B cell (primary cell): ENCODE results near the gene SLC51B. TPM values are rescaled to one million over a fixed set of nuclear protein-coding genes. Genes with fewer than 3 reads are reported as not detected.

ENCODE experiments used
- ATAC-seq: fragments of 200-7000 bp; cut with Tn5 transposase; one replicate; pipeline ENCODE4 v1.10.0; 2021; ENCODE audit warnings: low read depth, mild to moderate bottlenecking, moderate number of reproducible peaks, moderate library complexity
- CTCF ChIA-PET: fragments of 350-600 bp; sonication (Branson Sonifier 250); formaldehyde crosslinking; loops from one replicate; lab custom pipeline; 2021; ENCODE audit warnings: antibody characterized with exemption, inconsistent platforms; lab: Charles Lee
- POLR2A ChIA-PET: fragments of 350-600 bp; sonication (Branson Sonifier 250); formaldehyde crosslinking; loops from one replicate; lab custom pipeline; 2021; ENCODE audit warnings: antibody characterized with exemption; lab: Charles Lee
- DNase-seq: peaks from one replicate; pipeline ENCODE4 v3.0.0; 2013
- H2AFZ ChIP-seq: 2 replicates; pipeline ENCODE4 v1.6.1; 2012; ENCODE audit warnings: mild to moderate bottlenecking, low read depth, low read length; ENCODE audit not compliant: insufficient read depth, poor library complexity, severe bottlenecking
- H3K27ac ChIP-seq, 2 donors: 1 replicate in 1 of 2; 2 replicates in 1 of 2; pipeline ENCODE4 v1.5.1; 2012 to 2013; ENCODE audit warnings: low read length in 2 of 2, mild to moderate bottlenecking in 2 of 2, moderate library complexity in 1 of 2
- H3K27me3 ChIP-seq, 4 experiments: fragments of 200-600 bp in 1 of 4; sonication (generic) in 1 of 4; replicated peaks in 1 of 4; 1 replicate in 2 of 4; 2 replicates in 2 of 4; pipeline versions ENCODE4 v1.6.1 to v1.7.0; 2013 to 2016; ENCODE audit warnings: low read length in 3 of 4, mild to moderate bottlenecking in 2 of 4, mixed read lengths in 1 of 4, moderate library complexity in 1 of 4; ENCODE audit not compliant: insufficient read depth in 4 of 4, control insufficient read depth in 3 of 4; ENCODE audit errors: control extremely low read depth in 1 of 4
- H3K36me3 ChIP-seq, 2 experiments: replicated peaks in 1 of 2; 1 replicate in 1 of 2; 2 replicates in 1 of 2; pipeline versions ENCODE4 v1.6.1 to v1.7.1; 2013; ENCODE audit warnings: low read length in 1 of 2; ENCODE audit not compliant: insufficient read depth in 2 of 2, control insufficient read depth in 1 of 2; ENCODE audit errors: control extremely low read depth in 1 of 2, extremely low read depth in 1 of 2
- H3K4me1 ChIP-seq, 2 donors: fragments of 200-600 bp in 1 of 2; sonication (generic) in 1 of 2; 1 replicate in 1 of 2; 2 replicates in 1 of 2; pipeline versions ENCODE4 v1.5.1 to v1.6.1; 2013 to 2017; ENCODE audit warnings: low read length in 2 of 2; ENCODE audit not compliant: control insufficient read depth in 2 of 2, insufficient read depth in 2 of 2
- H3K4me2 ChIP-seq: replicated peaks from 2 replicates; pipeline ENCODE3; 2012; ENCODE audit warnings: mild to moderate bottlenecking, low read depth, low read length; ENCODE audit not compliant: poor library complexity, severe bottlenecking
- H3K4me3 ChIP-seq, 5 experiments: fragments of 200-600 bp in 1 of 5; sonication (generic) in 1 of 5; 1 replicate in 3 of 5; 2 replicates in 2 of 5; pipeline versions ENCODE4 v1.5.1 to v1.7.0; 2011 to 2016; ENCODE audit warnings: low read length in 4 of 5, mild to moderate bottlenecking in 4 of 5, low read depth in 2 of 5, control low read depth in 1 of 5, moderate library complexity in 1 of 5; ENCODE audit not compliant: insufficient read depth in 1 of 5; ENCODE audit errors: control extremely low read depth in 1 of 5, extremely low read depth in 1 of 5
- H3K79me2 ChIP-seq: fragments of 200-600 bp; sonication (generic); one replicate; pipeline ENCODE4 v1.6.0; 2016; ENCODE audit warnings: low read length; ENCODE audit not compliant: control insufficient read depth, insufficient read depth
- H3K9ac ChIP-seq: fragments of 200-600 bp; sonication (generic); 2 replicates; pipeline ENCODE4 v1.6.1; 2017; ENCODE audit warnings: mild to moderate bottlenecking, low read length, moderate library complexity
- H3K9me3 ChIP-seq, 3 donors: one replicate each; pipeline versions ENCODE4 v1.6.1 to v1.7.1; 2013; ENCODE audit warnings: low read length in 2 of 3; ENCODE audit not compliant: control insufficient read depth in 2 of 3, insufficient read depth in 1 of 3; ENCODE audit errors: control extremely low read depth in 1 of 3
- H4K20me1 ChIP-seq: 2 replicates; pipeline ENCODE4 v1.6.0; 2012; ENCODE audit warnings: mild to moderate bottlenecking, low read length; ENCODE audit not compliant: insufficient read depth, control insufficient read depth, poor library complexity, severe bottlenecking
- H3K27ac Mint-ChIP-seq: one replicate; pipeline ENCODE4 v1.8.0; 2021; ENCODE audit warnings: mixed read lengths
- H3K27me3 Mint-ChIP-seq: one replicate; pipeline ENCODE4 v1.8.0; 2021; ENCODE audit warnings: mixed read lengths
- H3K4me1 Mint-ChIP-seq: one replicate; pipeline ENCODE4 v1.8.0; 2021; ENCODE audit warnings: mixed read lengths
- H3K4me3 Mint-ChIP-seq: one replicate; pipeline ENCODE4 v1.8.0; 2021; ENCODE audit warnings: mixed read lengths
- H3K9me3 Mint-ChIP-seq: one replicate; pipeline ENCODE4 v1.8.0; 2022; ENCODE audit warnings: mixed read lengths; ENCODE audit not compliant: insufficient read depth
- CTCF ChIP-seq: fragments of 200-600 bp; IDR thresholded peaks from one replicate; pipeline ENCODE4 v1.8.0; 2022; ENCODE audit warnings: antibody characterized with exemption, mild to moderate bottlenecking
- EZH2 ChIP-seq: IDR thresholded peaks from 2 replicates; pipeline ENCODE4 v1.6.1; 2012; ENCODE audit warnings: borderline replicate concordance, low read depth, mild to moderate bottlenecking, moderate library complexity, low read length; ENCODE audit not compliant: insufficient read depth, poor library complexity, severe bottlenecking
- WGBS: methylation state at CpG from one replicate; pipeline ENCODE4 v1.1.5; 2013; ENCODE audit warnings: missing lambda C conversion rate; ENCODE audit not compliant: insufficient coverage; 5-methylcytosine and 5-hydroxymethylcytosine counted together
- intact Hi-C: fragments of 100-400 bp; cut with micrococcal nuclease; formaldehyde crosslinking; loops from one replicate; pipeline ENCODE4 v1.10.0; 2022
- polyA plus RNA-seq: library from polyadenylated mRNA; depleted of rRNA; stranded (reverse); fragments of >200 nt; gene quantifications from 2 replicates; pipeline ENCODE4 v1.2.3, GENCODE V29; 2012
- total RNA-seq, 2 donors: library from RNA; stranded (reverse); fragments of 120-200 nt in 1 of 2; gene quantifications; 1 replicate in 1 of 2; 2 replicates in 1 of 2; pipeline versions ENCODE4 v1.2.3 to v1.2.4, GENCODE V29; 2013 to 2022

Gene SLC51B
- total and polyA plus RNA-seq, 2 donors (not counting 1 experiment from before 2014, with no cell fraction given), result not detected

- H3K9me3 ChIP-seq, result no peaks in the 10 kb centered on the region
- no peak overlapping the region for H3K9ac ChIP-seq
- POLR2A ChIA-PET, result no interaction called here
- DNase-seq (no peak), ATAC-seq (no peak)
- no peak overlapping the region for H3K4me2 ChIP-seq
- TF ChIP-seq CTCF (no peak), EZH2 (no peak)
- no peaks in the 10 kb centered on the region for H3K4me1 Mint-ChIP-seq
- H3K79me2 ChIP-seq, result no peaks in the 10 kb centered on the region
- H4K20me1 ChIP-seq, result no peaks in the 10 kb centered on the region
- H3K27ac ChIP-seq, result no peak overlapping the region
- H2AFZ ChIP-seq, result no peak overlapping the region
- WGBS, result 96% methylated on average over 8 of the region's 8 CpGs
- H3K4me3 ChIP-seq, result no peak overlapping the region
- intact Hi-C loops, result no loop called here
- H3K36me3 ChIP-seq, result no peaks in the 10 kb centered on the region
- peaks cover 0 to 29% (median 5%) of the 10 kb centered on the region in 4 experiments for H3K27me3 ChIP-seq
- no peaks in the 10 kb centered on the region for H3K9me3 Mint-ChIP-seq
- peaks cover 39% of the 10 kb centered on the region for H3K27me3 Mint-ChIP-seq
- H3K27ac Mint-ChIP-seq, result no peak overlapping the region
- no peak overlapping the region for H3K4me3 Mint-ChIP-seq
- CTCF ChIA-PET, result no interaction called here
- no peaks in the 10 kb centered on the region for H3K4me1 ChIP-seq
Observed at GRCh38 chr15:65085207-65085753, 40.1 kb downstream of the SLC51B start.

DNA sequence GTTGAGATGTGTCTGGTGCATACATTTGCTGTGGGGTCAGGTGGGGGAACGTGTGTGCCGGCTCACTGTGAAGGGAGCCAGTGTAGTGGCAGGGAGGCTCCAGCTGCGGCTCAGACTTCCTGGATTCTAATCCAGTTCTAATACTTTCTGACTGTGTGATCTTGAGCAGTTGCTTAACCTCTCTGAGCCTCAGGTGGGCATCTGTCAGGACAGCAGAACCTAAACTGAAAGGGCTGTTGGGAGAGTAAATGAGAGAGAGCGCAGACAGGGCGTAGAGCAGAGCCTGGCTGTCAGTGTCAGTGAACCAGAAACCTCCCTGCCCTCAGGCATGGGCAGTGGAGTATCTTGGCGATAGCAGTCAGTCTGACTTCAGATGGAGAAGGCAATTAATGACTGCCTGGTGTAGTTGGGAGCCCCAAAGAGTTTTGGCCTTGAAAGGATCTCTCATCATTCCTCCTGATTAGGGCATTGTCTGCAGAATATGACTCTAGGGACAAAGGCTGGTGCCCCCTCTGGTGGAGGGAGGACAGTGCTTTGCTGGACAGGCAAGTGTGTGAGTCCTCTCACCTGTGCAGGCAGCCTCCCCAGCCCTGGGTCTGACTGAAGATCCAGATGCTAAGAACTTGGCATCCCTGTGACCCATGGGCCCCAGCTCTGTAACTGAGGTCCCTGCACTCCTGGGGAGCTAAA is 40.9 kb downstream of the SLC51B start:
- H3K79me2 ChIP-seq, result no peaks in the 10 kb centered on the region
- TF ChIP-seq CTCF (no peak), EZH2 (no peak)
- H3K9me3 ChIP-seq, result no peaks in the 10 kb centered on the region
- no peak for DNase-seq
- peaks cover 32% of the 10 kb centered on the region for H3K27me3 Mint-ChIP-seq
- H3K9me3 Mint-ChIP-seq, result no peaks in the 10 kb centered on the region
- no peak overlapping the region for H3K4me2 ChIP-seq
- H3K4me3 Mint-ChIP-seq, result no peak overlapping the region
- POLR2A ChIA-PET, result no interaction called here
- no peaks in the 10 kb centered on the region for H3K4me1 ChIP-seq
- WGBS, result 94% methylated on average over 6 of the region's 6 CpGs
- no peak overlapping the region for H3K27ac Mint-ChIP-seq
- H4K20me1 ChIP-seq, result no peaks in the 10 kb centered on the region
- H3K9ac ChIP-seq, result no peak overlapping the region
- H2AFZ ChIP-seq, result no peak overlapping the region
- H3K4me3 ChIP-seq, result no peak overlapping the region
- H3K27ac ChIP-seq, result no peak overlapping the region
- CTCF ChIA-PET, result interaction anchor here (1.5 kb wide), 1 partner anchor 53 kb away, joined by 5 read pairs; no protein-coding TSS in a partner anchor
- no peaks in the 10 kb centered on the region for H3K36me3 ChIP-seq
- H3K27me3 ChIP-seq, result peaks cover 0 to 28% (median 5%) of the 10 kb centered on the region in 4 experiments
- no peak for ATAC-seq
- intact Hi-C loops, result no loop called here
- H3K4me1 Mint-ChIP-seq, result no peaks in the 10 kb centered on the region
